HUES6 (cell line): ENCODE data around the gene TNC.
"Not testable (repeated sequence)": the region's sequence is repeated elsewhere in the genome, so short reads cannot be mapped to it uniquely, and the experiment has no call there.

Experiments
- H3K27ac ChIP-seq: 2 replicates; pipeline ENCODE4 v1.7.0; 2013; ENCODE audit warnings: low read depth, mild to moderate bottlenecking, low read length, inconsistent platforms
- H3K27me3 ChIP-seq: 2 replicates; pipeline ENCODE4 v1.6.1; 2013; ENCODE audit warnings: low read length; ENCODE audit not compliant: control insufficient read depth, insufficient read depth
- H3K36me3 ChIP-seq: 2 replicates; pipeline ENCODE4 v1.6.1; 2013; ENCODE audit warnings: low read length; ENCODE audit not compliant: control insufficient read depth, insufficient read depth
- H3K4me1 ChIP-seq: 2 replicates; pipeline ENCODE4 v1.6.1; 2013; ENCODE audit warnings: low read length; ENCODE audit not compliant: control insufficient read depth, insufficient read depth
- H3K4me3 ChIP-seq: 2 replicates; pipeline ENCODE4 v1.5.1; 2013; ENCODE audit warnings: low read depth, low read length
- H3K9ac ChIP-seq: one replicate; pipeline ENCODE4 v1.6.1; 2013; ENCODE audit warnings: mild to moderate bottlenecking, low read length
- H3K9me3 ChIP-seq: 2 replicates; pipeline ENCODE4 v1.6.1; 2013; ENCODE audit warnings: low read depth, low read length; ENCODE audit not compliant: control insufficient read depth, insufficient read depth

TNC gene

DNA sequence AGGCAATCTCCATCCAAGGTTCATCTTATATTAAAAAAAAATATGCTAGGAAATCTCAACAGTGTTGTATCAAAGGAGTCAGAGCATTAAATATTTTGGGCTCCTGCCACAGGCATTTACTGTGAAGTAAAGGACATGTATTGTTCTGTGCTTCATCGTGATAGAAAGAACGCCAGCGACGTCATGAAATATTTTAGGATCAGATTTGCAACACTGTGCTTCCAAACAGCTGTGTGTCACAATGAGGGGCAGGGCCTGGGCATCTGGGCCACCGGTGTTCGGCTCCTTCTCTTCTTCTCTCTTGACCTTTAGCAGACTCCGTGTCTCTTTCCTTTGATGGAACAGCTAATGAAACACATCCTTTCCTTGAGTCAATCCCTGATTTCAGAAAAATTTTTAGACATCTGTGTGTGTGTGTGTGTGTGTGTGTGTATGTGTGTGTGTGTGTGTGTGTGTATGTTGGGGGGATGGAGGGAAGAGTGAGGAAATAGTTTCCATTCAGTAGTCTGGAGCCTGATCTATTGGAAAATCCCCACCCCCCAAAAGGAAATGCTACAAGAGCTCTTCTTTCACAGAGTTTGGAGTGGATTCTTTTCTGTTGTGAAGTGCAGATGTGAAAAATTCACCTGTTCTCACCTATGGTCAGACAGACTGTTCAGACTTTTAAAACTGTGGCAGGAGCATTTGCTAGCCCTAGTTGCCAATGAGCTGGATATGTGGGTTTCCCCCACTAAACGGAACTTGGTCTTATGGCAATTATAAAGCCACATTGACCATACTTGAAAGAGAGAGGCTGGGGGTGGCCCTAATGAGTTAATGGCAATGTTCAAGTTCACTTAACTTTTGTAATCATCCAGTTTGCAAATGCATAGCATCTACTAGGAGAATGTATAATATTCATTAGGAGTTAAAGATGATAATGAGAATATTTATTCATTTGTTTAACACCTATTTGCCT is 18.1 kb upstream of the TNC start:
- Histone ChIP-seq H3K36me3 (no peaks in the 10 kb centered on the region), H3K4me1 (peaks cover 6% of the 10 kb centered on the region; the same call in 1 of the 2 replicates), H3K27ac (no peak overlapping the region), H3K4me3 (no peak overlapping the region), H3K27me3 (no peaks in the 10 kb centered on the region), H3K9me3 (no peaks in the 10 kb centered on the region), H3K9ac (no peak overlapping the region)

- Histone ChIP-seq H3K9ac (no peak overlapping the region), H3K4me1 (peaks cover 6% of the 10 kb centered on the region; the same call in 1 of the 2 replicates), H3K27ac (no peak overlapping the region), H3K9me3 (no peaks in the 10 kb centered on the region), H3K27me3 (no peaks in the 10 kb centered on the region), H3K4me3 (no peak overlapping the region), H3K36me3 (no peaks in the 10 kb centered on the region)
These were observed 17.0 kb upstream of the TNC start for GRCh38 chr9:115134941-115135340.

DNA sequence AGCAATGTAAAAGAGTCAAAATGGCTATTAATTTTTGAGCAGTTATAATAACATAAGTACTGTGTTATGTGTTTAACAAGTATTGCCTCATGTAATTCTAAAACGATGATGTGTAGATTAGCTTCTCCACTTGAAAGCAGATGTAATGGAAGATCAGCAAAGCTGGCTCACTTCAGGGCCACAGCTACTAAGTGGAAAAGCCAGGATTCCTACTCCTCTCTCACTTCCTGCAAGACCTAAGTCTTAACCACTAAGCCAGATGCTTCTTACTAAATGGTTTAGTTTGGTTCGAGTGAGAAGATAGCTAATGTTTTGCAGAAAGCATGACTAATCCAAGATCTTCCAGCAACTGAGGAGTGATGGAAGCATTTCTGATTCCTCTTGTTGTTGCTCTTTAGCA is 15.7 kb upstream of the TNC start:
- no peaks in the 10 kb centered on the region for H3K27me3 ChIP-seq
- H3K4me3 ChIP-seq: no peak overlapping the region
- H3K27ac ChIP-seq: no peak overlapping the region
- no peaks in the 10 kb centered on the region for H3K9me3 ChIP-seq
- no peaks in the 10 kb centered on the region for H3K36me3 ChIP-seq
- no peak overlapping the region for H3K9ac ChIP-seq
- peaks cover 6% of the 10 kb centered on the region; the same call in 1 of the 2 replicates for H3K4me1 ChIP-seq

DNA sequence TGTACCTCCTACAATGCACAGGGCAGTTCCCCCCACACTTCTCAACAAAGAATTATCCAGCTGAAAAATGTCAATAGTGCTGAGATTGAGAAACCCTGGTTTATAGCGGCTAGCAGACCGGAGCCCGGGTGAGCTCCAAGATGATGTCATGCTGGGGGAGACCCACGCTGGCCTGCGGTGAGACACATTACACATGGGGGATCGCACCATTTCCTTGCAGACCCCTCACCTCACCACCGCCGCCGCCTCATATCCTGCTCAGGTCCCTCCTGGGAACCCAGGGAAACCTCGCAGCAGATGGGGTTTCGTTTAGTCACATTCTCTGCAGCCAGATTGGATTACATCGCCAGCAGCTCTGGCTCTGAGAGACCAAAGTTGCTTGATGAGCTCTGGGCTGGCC is 14.7 kb upstream of the TNC start:
- H3K9me3 ChIP-seq: no peaks in the 10 kb centered on the region
- H3K4me3 ChIP-seq: no peak overlapping the region
- H3K27me3 ChIP-seq: no peaks in the 10 kb centered on the region
- peaks cover 6% of the 10 kb centered on the region; the same call in 1 of the 2 replicates for H3K4me1 ChIP-seq
- H3K36me3 ChIP-seq: no peaks in the 10 kb centered on the region
- H3K27ac ChIP-seq: no peak overlapping the region
- no peak overlapping the region for H3K9ac ChIP-seq

DNA sequence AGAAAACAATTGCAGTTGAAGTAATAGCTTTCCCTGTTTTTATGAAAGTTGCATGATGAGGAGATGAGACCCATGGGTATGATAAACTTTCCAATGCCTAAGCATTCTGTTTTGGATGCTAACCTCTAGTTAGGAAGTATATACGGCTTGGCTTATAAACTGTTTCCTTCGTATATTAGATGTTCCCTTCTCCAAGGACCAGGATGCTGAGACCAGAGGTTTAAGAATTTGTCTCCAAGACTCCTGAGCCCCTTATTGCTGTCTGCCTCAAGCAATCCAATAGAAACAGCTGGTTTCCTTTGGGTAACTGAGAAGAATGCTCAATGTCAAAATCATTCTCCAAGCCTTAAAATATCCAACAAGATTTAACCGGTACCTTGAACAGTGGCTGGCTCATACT is 12.2 kb upstream of the TNC start:
- no peak overlapping the region for H3K4me3 ChIP-seq
- H3K27ac ChIP-seq: no peak overlapping the region
- H3K27me3 ChIP-seq: no peaks in the 10 kb centered on the region
- H3K4me1 ChIP-seq: no peaks in the 10 kb centered on the region
- no peak overlapping the region for H3K9ac ChIP-seq
- peaks cover 12% of the 10 kb centered on the region for H3K9me3 ChIP-seq
- no peaks in the 10 kb centered on the region for H3K36me3 ChIP-seq

GRCh38 chr9:115128726-115129125 is 10.8 kb upstream of the TNC start:
- not testable (repeated sequence) for H3K4me1 ChIP-seq, H3K27me3 ChIP-seq, H3K9ac ChIP-seq, H3K27ac ChIP-seq, H3K4me3 ChIP-seq, H3K36me3 ChIP-seq
- H3K9me3 ChIP-seq: peaks cover 13% of the 10 kb centered on the region

DNA sequence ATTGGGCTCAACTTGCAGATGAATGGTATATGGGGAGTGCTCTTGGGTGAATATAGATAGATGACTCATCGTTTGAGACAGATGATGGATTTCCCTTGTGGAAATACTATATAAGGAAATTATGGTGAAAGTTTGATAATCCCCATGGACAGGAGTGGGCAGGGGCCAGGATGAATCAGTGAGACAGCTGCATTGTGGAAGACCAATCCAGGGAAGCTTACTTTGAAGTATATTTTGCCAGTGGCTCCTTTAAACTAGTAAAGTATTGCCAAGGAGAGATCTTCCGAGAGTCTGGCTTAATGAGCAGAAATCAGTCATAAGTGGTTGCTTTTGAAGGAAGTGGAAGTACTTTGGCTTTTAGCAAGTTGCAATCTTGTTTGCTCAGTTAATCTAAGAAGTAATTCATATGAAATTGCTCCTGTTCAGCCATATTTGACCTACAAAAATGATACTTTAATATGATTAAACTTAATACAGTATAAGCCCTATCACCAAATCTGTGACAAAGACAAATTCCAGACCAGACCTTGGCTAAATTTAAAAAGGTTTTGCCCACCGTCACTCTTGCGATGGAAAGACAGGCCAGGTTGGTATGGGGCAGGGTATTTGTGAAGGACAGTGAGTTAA is 9.3 kb upstream of the TNC start:
- no peaks in the 10 kb centered on the region for H3K4me1 ChIP-seq
- H3K4me3 ChIP-seq: no peak overlapping the region
- no peak overlapping the region for H3K9ac ChIP-seq
- no peaks in the 10 kb centered on the region for H3K27me3 ChIP-seq
- H3K9me3 ChIP-seq: peaks cover 13% of the 10 kb centered on the region
- H3K27ac ChIP-seq: no peak overlapping the region
- no peaks in the 10 kb centered on the region for H3K36me3 ChIP-seq

- Histone ChIP-seq H3K9ac (no peak overlapping the region), H3K27ac (no peak overlapping the region), H3K4me3 (no peak overlapping the region), H3K4me1 (no peaks in the 10 kb centered on the region), H3K36me3 (no peaks in the 10 kb centered on the region), H3K27me3 (peaks cover 1% of the 10 kb centered on the region; the same call in 1 of the 2 replicates), H3K9me3 (peaks cover 13% of the 10 kb centered on the region)
These were observed 8.4 kb upstream of the TNC start for GRCh38 chr9:115126404-115126803.

DNA sequence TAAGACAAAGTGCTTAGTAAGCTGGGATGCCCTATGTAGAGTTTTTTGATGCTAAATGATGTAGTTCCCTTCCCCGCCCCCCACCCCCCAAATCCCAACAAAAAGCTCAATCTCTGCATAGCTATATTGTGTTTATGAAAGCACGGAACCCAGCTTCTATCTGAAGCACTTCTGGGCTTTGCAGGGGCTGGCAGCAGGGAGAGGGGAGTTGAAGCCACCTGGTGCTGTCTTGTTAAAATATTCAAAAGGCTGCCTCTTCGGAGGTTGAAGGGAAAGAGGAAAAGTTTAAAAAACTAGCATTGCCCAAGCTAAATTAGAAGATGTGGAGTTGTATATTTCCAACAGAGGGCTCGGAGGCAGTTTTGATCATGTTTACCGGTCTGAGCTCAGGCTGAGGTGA is 5.0 kb upstream of the TNC start:
- peaks cover 13% of the 10 kb centered on the region for H3K9me3 ChIP-seq
- H3K9ac ChIP-seq: no peak overlapping the region
- H3K36me3 ChIP-seq: no peaks in the 10 kb centered on the region
- peaks cover 6% of the 10 kb centered on the region for H3K4me1 ChIP-seq
- H3K27me3 ChIP-seq: peaks cover 25% of the 10 kb centered on the region
- no peak overlapping the region for H3K27ac ChIP-seq
- no peak overlapping the region for H3K4me3 ChIP-seq

- Histone ChIP-seq H3K27ac (no peak overlapping the region), H3K9me3 (peaks cover 10% of the 10 kb centered on the region), H3K36me3 (no peaks in the 10 kb centered on the region), H3K27me3 (peaks cover 42% of the 10 kb centered on the region), H3K9ac (no peak overlapping the region), H3K4me1 (peaks cover 17% of the 10 kb centered on the region), H3K4me3 (no peak overlapping the region)
These were observed 3.2 kb upstream of the TNC start for GRCh38 chr9:115121181-115121580.

GRCh38 chr9:115118879-115119218 is 892 bp upstream of the TNC start:
- H3K9me3 ChIP-seq: no peaks in the 10 kb centered on the region
- H3K27me3 ChIP-seq: peaks cover 50% of the 10 kb centered on the region
- H3K4me3 ChIP-seq: peak overlapping the region; percentile 77
- peak overlapping the region; percentile 72 for H3K9ac ChIP-seq
- H3K27ac ChIP-seq: no peak overlapping the region; the same call in 1 of the 2 replicates
- peaks cover 36% of the 10 kb centered on the region for H3K4me1 ChIP-seq
- H3K36me3 ChIP-seq: peaks cover 10% of the 10 kb centered on the region; the same call in 1 of the 2 replicates
